ENCODE measurements around the gene FNBP1L. TPM values are rescaled to one million over a fixed set of nuclear protein-coding genes. Genes with fewer than 3 reads are reported as not detected.
A peak's percentile ranks its signal among the peaks of the same experiment; 100 is the strongest.
"Not testable (repeated sequence)": the region's sequence is repeated elsewhere in the genome, so short reads cannot be mapped to it uniquely, and the experiment has no call there.

FNBP1L gene
- total RNA-seq, 1 experiment from 2014 or later: 119 TPM

DNA sequence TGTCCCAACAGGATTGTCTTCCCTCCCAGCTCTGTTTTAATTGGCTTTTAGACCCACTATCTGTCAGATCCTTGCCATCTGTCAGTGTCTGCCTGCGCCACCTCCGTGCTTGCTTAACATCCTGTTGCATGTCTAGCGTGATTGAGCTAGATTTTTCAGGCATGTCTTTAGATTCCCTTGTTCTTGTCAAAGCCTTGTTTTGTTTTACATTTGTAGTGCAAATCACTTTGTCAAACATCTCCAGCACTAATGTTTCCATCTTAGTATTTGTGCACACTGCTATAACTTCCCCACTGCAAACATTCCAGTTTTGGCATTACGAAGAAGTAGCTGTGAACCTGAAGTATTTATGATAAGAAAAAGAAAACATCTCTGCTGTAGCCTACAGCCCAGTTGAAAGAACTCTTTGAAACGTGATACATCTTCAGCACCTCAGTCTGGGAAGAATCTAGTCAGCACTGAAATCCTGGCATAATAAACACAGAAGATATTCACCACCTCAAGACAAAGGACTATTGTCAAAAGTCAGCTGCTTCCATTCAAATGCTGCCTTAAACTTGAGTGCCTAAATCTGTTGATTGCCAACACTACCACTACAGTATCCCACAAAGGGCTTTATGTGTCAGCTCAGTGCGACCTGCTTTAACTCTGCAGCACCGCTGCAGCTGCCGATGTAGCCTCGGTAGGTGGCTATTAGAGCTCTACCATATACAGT, 105.0 kb downstream of the FNBP1L start:
- Histone ChIP-seq H3K27ac (ENCODE audit: insufficient read length, low read depth, low read length) (no peak overlapping the region), H2AFZ (ENCODE audit: low read length) (no peak overlapping the region), H2AK5ac (ENCODE audit: insufficient read length, low read length) (no peak overlapping the region), H4K91ac (ENCODE audit: insufficient read length, low read depth, low read length) (no peak overlapping the region), H3K79me1 (ENCODE audit: insufficient read depth, low read depth, low read length, poor library complexity, severe bottlenecking) (no peaks in the 10 kb centered on the region), H3K4me2 (ENCODE audit: insufficient read depth, insufficient read length, low read length) (no peak overlapping the region), H3K23ac (ENCODE audit: insufficient read length, low read depth, low read length) (no peak overlapping the region), H3K18ac (ENCODE audit: insufficient read length, low read depth, low read length) (no peak overlapping the region), H3K4ac (ENCODE audit: low read depth, low read length) (no peak overlapping the region), H4K8ac (replicated peaks; ENCODE audit: insufficient read length, low read depth, low read length) (no peak overlapping the region), H3T11ph (ENCODE audit: low read length) (no peak overlapping the region), H2BK120ac (ENCODE audit: low read depth, low read length, poor library complexity, severe bottlenecking) (no peak overlapping the region), H3K56ac (ENCODE audit: insufficient read length, low read depth, low read length) (no peak overlapping the region), H3K9me3 (ENCODE audit: control insufficient read depth, low read depth, low read length) (no peaks in the 10 kb centered on the region), H3K9ac (ENCODE audit: extremely low read depth, insufficient read length, low read length) (no peak overlapping the region), H4K5ac (ENCODE audit: insufficient read length, low read depth, low read length) (no peak overlapping the region), H2BK20ac (ENCODE audit: low read depth, low read length, poor library complexity, severe bottlenecking) (no peak overlapping the region), H2BK5ac (ENCODE audit: insufficient read length, low read length) (no peak overlapping the region), H3K23me2 (ENCODE audit: insufficient read length, low read depth, low read length, poor library complexity, severe bottlenecking) (no peaks in the 10 kb centered on the region), H3K4me1 (ENCODE audit: insufficient read depth, low read length) (peaks cover 4% of the 10 kb centered on the region; the same call in 1 of the 2 replicates), H3K14ac (ENCODE audit: insufficient read depth, low read length) (no peak overlapping the region), H3K27me3 (ENCODE audit: insufficient read depth, low read length) (no peaks in the 10 kb centered on the region), H2BK12ac (ENCODE audit: insufficient read length, low read depth, low read length) (no peak overlapping the region), H2BK15ac (ENCODE audit: low read depth, low read length) (no peak overlapping the region), H4K20me1 (ENCODE audit: control insufficient read depth, insufficient read depth, insufficient read length) (no peaks in the 10 kb centered on the region), H3K79me2 (ENCODE audit: insufficient read depth, low read length) (no peaks in the 10 kb centered on the region)
- Mint-ChIP-seq H3K27me3 (ENCODE audit: low read depth) (no peaks in the 10 kb centered on the region; the same call in 1 of the 2 replicates), H3K4me3 (peak overlapping the region; percentile 2 to 39; a peak in 3 of 5 replicates), H3K27ac (peak overlapping the region in 2 of 3 experiments; percentile 5 to 96; a peak in 3 of 7 replicates), H3K4me1 (peaks cover 31 to 42% of the 10 kb centered on the region in 2 experiments), H3K9me3 (peaks cover 0 to under 1% of the 10 kb centered on the region in 2 experiments; a peak in 1 of 5 replicates), H3K36me3 (ENCODE audit: insufficient read depth in 1 of 3, low read depth in 3 of 3) (peaks cover 18 to 63% (median 47%) of the 10 kb centered on the region in 3 experiments)
- TF ChIP-seq, protein P1, sequence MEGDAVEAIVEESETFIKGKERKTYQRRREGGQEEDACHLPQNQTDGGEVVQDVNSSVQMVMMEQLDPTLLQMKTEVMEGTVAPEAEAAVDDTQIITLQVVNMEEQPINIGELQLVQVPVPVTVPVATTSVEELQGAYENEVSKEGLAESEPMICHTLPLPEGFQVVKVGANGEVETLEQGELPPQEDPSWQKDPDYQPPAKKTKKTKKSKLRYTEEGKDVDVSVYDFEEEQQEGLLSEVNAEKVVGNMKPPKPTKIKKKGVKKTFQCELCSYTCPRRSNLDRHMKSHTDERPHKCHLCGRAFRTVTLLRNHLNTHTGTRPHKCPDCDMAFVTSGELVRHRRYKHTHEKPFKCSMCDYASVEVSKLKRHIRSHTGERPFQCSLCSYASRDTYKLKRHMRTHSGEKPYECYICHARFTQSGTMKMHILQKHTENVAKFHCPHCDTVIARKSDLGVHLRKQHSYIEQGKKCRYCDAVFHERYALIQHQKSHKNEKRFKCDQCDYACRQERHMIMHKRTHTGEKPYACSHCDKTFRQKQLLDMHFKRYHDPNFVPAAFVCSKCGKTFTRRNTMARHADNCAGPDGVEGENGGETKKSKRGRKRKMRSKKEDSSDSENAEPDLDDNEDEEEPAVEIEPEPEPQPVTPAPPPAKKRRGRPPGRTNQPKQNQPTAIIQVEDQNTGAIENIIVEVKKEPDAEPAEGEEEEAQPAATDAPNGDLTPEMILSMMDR (conservative IDR thresholded peaks at IDR 0.05): no peak
- DNase-seq: no peak
- no CpG with 5 or more reads among the region's 9 CpGs for WGBS (ENCODE audit: extremely low coverage, insufficient read length, low lambda C conversion rate)

DNA sequence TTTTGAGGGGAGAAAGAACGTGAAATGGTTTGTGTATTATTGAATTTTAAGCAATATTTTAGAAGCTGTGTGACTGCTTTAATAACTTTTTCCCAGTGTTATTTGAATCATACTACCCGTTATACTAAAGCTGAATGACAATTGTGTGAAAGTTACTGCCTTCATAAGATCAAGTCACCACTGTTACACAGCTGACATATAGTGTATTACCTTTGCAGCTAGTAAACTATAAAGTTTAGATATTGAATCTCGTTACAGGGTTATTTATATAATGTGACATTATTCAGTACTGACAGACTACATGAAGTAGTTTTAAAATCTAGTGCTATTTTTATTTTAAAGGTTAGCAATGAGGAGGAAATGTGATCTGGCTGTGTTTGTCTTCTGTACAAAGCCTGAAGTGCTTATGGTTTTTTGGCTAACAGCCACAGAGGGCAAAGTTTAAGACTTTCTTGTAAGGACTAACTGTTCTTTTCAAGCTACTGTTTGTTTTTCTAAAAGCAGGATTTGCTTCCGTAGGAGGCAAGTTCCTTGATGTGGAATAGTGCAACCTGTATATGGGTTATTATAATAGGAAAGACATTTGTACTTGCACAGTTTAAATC, 106.1 kb downstream of the FNBP1L start:
- H3T11ph ChIP-seq (ENCODE audit: low read length); H2BK12ac ChIP-seq (ENCODE audit: insufficient read length, low read depth, low read length); H3K18ac ChIP-seq (ENCODE audit: insufficient read length, low read depth, low read length); DNase-seq; H3K56ac ChIP-seq (ENCODE audit: insufficient read length, low read depth, low read length); H3K27me3 ChIP-seq (ENCODE audit: insufficient read depth, low read length); H4K91ac ChIP-seq (ENCODE audit: insufficient read length, low read depth, low read length); H2BK20ac ChIP-seq (ENCODE audit: low read depth, low read length, poor library complexity, severe bottlenecking); H3K79me2 ChIP-seq (ENCODE audit: insufficient read depth, low read length); H2BK15ac ChIP-seq (ENCODE audit: low read depth, low read length); H3K4me2 ChIP-seq (ENCODE audit: insufficient read depth, insufficient read length, low read length); H4K5ac ChIP-seq (ENCODE audit: insufficient read length, low read depth, low read length); H3K27ac ChIP-seq (ENCODE audit: insufficient read length, low read depth, low read length); H3K23ac ChIP-seq (ENCODE audit: insufficient read length, low read depth, low read length); H3K9me3 Mint-ChIP-seq; H4K20me1 ChIP-seq (ENCODE audit: control insufficient read depth, insufficient read depth, insufficient read length); H4K8ac ChIP-seq (replicated peaks; ENCODE audit: insufficient read length, low read depth, low read length); H3K9me3 ChIP-seq (ENCODE audit: control insufficient read depth, low read depth, low read length); H2BK5ac ChIP-seq (ENCODE audit: insufficient read length, low read length); H2AFZ ChIP-seq (ENCODE audit: low read length); H3K4ac ChIP-seq (ENCODE audit: low read depth, low read length); H2AK5ac ChIP-seq (ENCODE audit: insufficient read length, low read length); H3K9ac ChIP-seq (ENCODE audit: extremely low read depth, insufficient read length, low read length); H3K4me3 Mint-ChIP-seq; H3K14ac ChIP-seq (ENCODE audit: insufficient read depth, low read length); H3K79me1 ChIP-seq (ENCODE audit: insufficient read depth, low read depth, low read length, poor library complexity, severe bottlenecking); H3K23me2 ChIP-seq (ENCODE audit: insufficient read length, low read depth, low read length, poor library complexity, severe bottlenecking); H3K4me1 ChIP-seq (ENCODE audit: insufficient read depth, low read length); H2BK120ac ChIP-seq (ENCODE audit: low read depth, low read length, poor library complexity, severe bottlenecking); H3K27me3 Mint-ChIP-seq (ENCODE audit: low read depth): not testable (repeated sequence)
- WGBS (ENCODE audit: extremely low coverage, insufficient read length, low lambda C conversion rate): 100% methylated on average over 1 of the region's 4 CpGs
- Mint-ChIP-seq H3K27ac (peak overlapping the region in 1 of 3 experiments; percentile 5; a peak in 1 of 7 replicates), H3K4me1 (peaks cover 31 to 42% of the 10 kb centered on the region in 2 experiments), H3K36me3 (ENCODE audit: insufficient read depth in 1 of 3, low read depth in 3 of 3) (peaks cover 18 to 60% (median 47%) of the 10 kb centered on the region in 3 experiments)
